Mesodermal cell (in vitro differentiated cells): ENCODE data around the gene ASF1A.

Experiments used
- H3K27ac ChIP-seq: 2 replicates; pipeline ENCODE4 v1.7.0; 2013; ENCODE audit warnings: mild to moderate bottlenecking, low read depth, low read length, moderate library complexity; ENCODE audit not compliant: severe bottlenecking
- H3K36me3 ChIP-seq: 2 replicates; pipeline ENCODE4 v1.7.1; 2013; ENCODE audit warnings: mild to moderate bottlenecking, low read length, moderate library complexity; ENCODE audit not compliant: control insufficient read depth, insufficient read depth
- H3K4me1 ChIP-seq: one replicate; pipeline ENCODE4 v1.7.1; 2013; ENCODE audit warnings: mild to moderate bottlenecking, low read length; ENCODE audit not compliant: insufficient read depth, control insufficient read depth, poor library complexity, severe bottlenecking
- H3K4me3 ChIP-seq: 2 replicates; pipeline ENCODE4 v1.7.0; 2013; ENCODE audit warnings: low read length, control low read depth, mild to moderate bottlenecking; ENCODE audit not compliant: insufficient read depth, poor library complexity, severe bottlenecking; ENCODE audit errors: extremely low read depth
- H3K9me3 ChIP-seq: 2 replicates; pipeline ENCODE4 v1.7.1; 2013; ENCODE audit warnings: mild to moderate bottlenecking, low read length, moderate library complexity; ENCODE audit not compliant: control insufficient read depth
- WGBS, 2 experiments: methylation state at CpG; one replicate each; pipeline ENCODE4 v1.1.5; 2013; ENCODE audit warnings: missing lambda C conversion rate in 2 of 2; ENCODE audit not compliant: insufficient coverage in 2 of 2; 5-methylcytosine and 5-hydroxymethylcytosine counted together

The ASF1A gene

GRCh38 chr6:118881440-118882313 lies 12.3 kb upstream of the ASF1A start:
- Histone ChIP-seq H3K4me3 (no peak overlapping the region), H3K4me1 (peaks cover 4% of the 10 kb centered on the region), H3K36me3 (no peaks in the 10 kb centered on the region), H3K27ac (no peak overlapping the region), H3K9me3 (no peaks in the 10 kb centered on the region)
- WGBS, 2 experiments = 87 to 93% methylated on average over 2 to 3 of the region's 9 CpGs

GRCh38 chr6:118882314-118882905 lies 11.5 kb upstream of the ASF1A start:
- Histone ChIP-seq H3K4me3 (no peak overlapping the region), H3K4me1 (no peaks in the 10 kb centered on the region), H3K9me3 (no peaks in the 10 kb centered on the region), H3K27ac (no peak overlapping the region), H3K36me3 (no peaks in the 10 kb centered on the region)
- WGBS, 2 experiments = 100% methylated on average over 1 of the region's 4 CpGs

- H3K27ac ChIP-seq = no peak overlapping the region
- no peaks in the 10 kb centered on the region for H3K36me3 ChIP-seq
- no peaks in the 10 kb centered on the region for H3K9me3 ChIP-seq
- 88 to 96% methylated on average over 4 of the region's 6 CpGs for WGBS, 2 experiments
- H3K4me1 ChIP-seq = peaks cover 2% of the 10 kb centered on the region
- H3K4me3 ChIP-seq = no peak overlapping the region
Measured at GRCh38 chr6:118886641-118887040, 7.3 kb upstream of the ASF1A start.

GRCh38 chr6:118889163-118889562 lies 4.8 kb upstream of the ASF1A start:
- WGBS, 2 experiments = 88 to 90% methylated on average over 3 of the region's 4 CpGs
- Histone ChIP-seq H3K36me3 (no peaks in the 10 kb centered on the region), H3K9me3 (no peaks in the 10 kb centered on the region), H3K4me3 (no peak overlapping the region), H3K27ac (no peak overlapping the region), H3K4me1 (peaks cover 12% of the 10 kb centered on the region)

GRCh38 chr6:118890997-118891790 lies 2.8 kb upstream of the ASF1A start:
- no peaks in the 10 kb centered on the region for H3K36me3 ChIP-seq
- WGBS, 2 experiments = 75 to 100% methylated on average over 2 of the region's 5 CpGs
- H3K4me3 ChIP-seq = no peak overlapping the region

GRCh38 chr6:118892355-118892991 lies 1.5 kb upstream of the ASF1A start:
- Histone ChIP-seq H3K4me3 (peak overlapping the region; percentile 92), H3K4me1 (peaks cover 12% of the 10 kb centered on the region), H3K27ac (peak overlapping the region; percentile 89), H3K9me3 (no peaks in the 10 kb centered on the region), H3K36me3 (peaks cover 8% of the 10 kb centered on the region)
- WGBS, 2 experiments = 90 to 91% methylated on average over 5 of the region's 6 CpGs

More at GRCh38 chr6:118890997-118891790, 2.8 kb upstream of the ASF1A start:
- no peaks in the 10 kb centered on the region for H3K9me3 ChIP-seq
- peaks cover 12% of the 10 kb centered on the region for H3K4me1 ChIP-seq
- H3K27ac ChIP-seq = no peak overlapping the region

GRCh38 chr6:118893064-118893806 lies 717 bp upstream of the ASF1A start:
- Histone ChIP-seq H3K36me3 (peaks cover 15% of the 10 kb centered on the region), H3K27ac (peak overlapping the region; percentile 89), H3K9me3 (no peaks in the 10 kb centered on the region), H3K4me3 (peak overlapping the region; percentile 92), H3K4me1 (peaks cover 12% of the 10 kb centered on the region)
- 12 to 23% methylated on average over 14 to 17 of the region's 18 CpGs for WGBS, 2 experiments

- H3K4me1 ChIP-seq = peaks cover 14% of the 10 kb centered on the region
Measured at GRCh38 chr6:118894425-118895260, 691 bp downstream of the ASF1A start.

GRCh38 chr6:118895261-118895560 lies 1.3 kb downstream of the ASF1A start:
- Histone ChIP-seq H3K36me3 (peaks cover 35% of the 10 kb centered on the region), H3K4me1 (peaks cover 20% of the 10 kb centered on the region), H3K9me3 (no peaks in the 10 kb centered on the region), H3K4me3 (peak overlapping the region; percentile 92), H3K27ac (peak overlapping the region; percentile 93)
- WGBS, 2 experiments = 0% methylated on average over 1 to 2 of the region's 11 CpGs

More at GRCh38 chr6:118894425-118895260, 691 bp downstream of the ASF1A start:
- Histone ChIP-seq H3K36me3 (peaks cover 29% of the 10 kb centered on the region), H3K9me3 (no peaks in the 10 kb centered on the region), H3K4me3 (peak overlapping the region; percentile 92), H3K27ac (peak overlapping the region; percentile 93)
- 0% methylated on average over 72 to 74 of the region's 102 CpGs for WGBS, 2 experiments
